Esophagus squamous epithelium (tissue), 4 donors: ENCODE data around the gene SLC39A1.

ENCODE experiments used
- CTCF ChIP-seq, 6 experiments: fragments of 450-650 bp in 4 of 6; fragments of 200-600 bp in 2 of 6; sonication (generic) in 2 of 6; IDR thresholded peaks; one replicate each; pipeline ENCODE4 v1.5.1; 2016 to 2019; ENCODE audit warnings: antibody characterized with exemption in 6 of 6, mild to moderate bottlenecking in 4 of 6, moderate library complexity in 4 of 6
- POLR2A ChIP-seq, 4 donors: fragments of 450-650 bp; IDR thresholded peaks; one replicate each; pipeline ENCODE4 v1.6.1; 2017; ENCODE audit warnings: antibody characterized with exemption in 4 of 4, mild to moderate bottlenecking in 4 of 4, moderate library complexity in 3 of 4

GRCh38 chr1:153929426-153929825 is 33.9 kb downstream of the SLC39A1 start:
- TF ChIP-seq POLR2A (IDR thresholded peaks at IDR 0.05) (no peak), CTCF (IDR thresholded peaks at IDR 0.05) (no peak)
